ENCODE data around the gene SELENOI.
A peak's percentile ranks its signal among the peaks of the same experiment; 100 is the strongest.

SELENOI gene

DNA sequence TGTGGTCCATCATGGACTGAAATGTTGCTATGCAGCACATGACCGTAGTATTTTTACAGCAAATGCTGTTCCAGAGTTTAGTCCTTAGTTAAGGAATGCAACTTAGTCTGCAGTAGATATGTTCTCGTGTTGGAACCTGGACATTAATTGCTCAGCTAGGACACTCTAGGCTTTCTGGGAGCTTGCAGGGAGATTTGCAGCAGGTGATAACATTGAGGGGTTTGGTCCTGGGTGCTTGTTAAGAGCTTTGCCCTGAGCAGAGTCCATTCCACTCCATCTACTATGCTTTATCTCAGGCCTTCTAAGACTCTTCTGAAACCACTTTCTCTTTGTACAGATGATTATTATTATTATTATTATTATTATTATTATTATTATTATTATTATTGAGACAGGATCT, 82.9 kb downstream of the SELENOI start:
- H3K18ac ChIP-seq (ENCODE audit: low read depth in 1 of 2, low read length in 2 of 2): no peak overlapping the region
- no peak overlapping the region for H3K4ac ChIP-seq (ENCODE audit: low read depth in 1 of 2, low read length in 2 of 2)
- no peaks in the 10 kb centered on the region for H3K79me1 ChIP-seq (replicated peaks; ENCODE audit: low read length, poor library complexity, severe bottlenecking)
- WGBS: 90% methylated on average over 2 of the region's 2 CpGs
- H3K36me3 ChIP-seq (ENCODE audit: control insufficient read depth in 1 of 2, insufficient read depth in 2 of 2, low read depth in 1 of 2, low read length in 2 of 2): no peaks in the 10 kb centered on the region
- H3K23ac ChIP-seq (ENCODE audit: low read length in 2 of 2): no peak overlapping the region
- no peak for DNase-seq
- H2AK5ac ChIP-seq (ENCODE audit: low read length, severe bottlenecking): no peak overlapping the region
- H4K8ac ChIP-seq (ENCODE audit: low read length): no peak overlapping the region
- no peak overlapping the region for H3K4me3 ChIP-seq (ENCODE audit: insufficient read depth in 1 of 2, low read depth in 1 of 2, low read length in 2 of 2)
- H2BK15ac ChIP-seq (ENCODE audit: low read depth, poor library complexity, severe bottlenecking): no peak overlapping the region
- H3K9me3 ChIP-seq (ENCODE audit: control insufficient read depth, low read length): no peaks in the 10 kb centered on the region
- H3K9ac ChIP-seq (ENCODE audit: low read length): no peak overlapping the region
- no peak overlapping the region for H2BK120ac ChIP-seq (ENCODE audit: low read depth, low read length)
- H3K27me3 ChIP-seq (ENCODE audit: control insufficient read depth in 1 of 2, insufficient read depth in 1 of 2, low read length in 2 of 2): peaks cover 0 to 8% of the 10 kb centered on the region in 2 experiments
- no peak overlapping the region for H2AFZ ChIP-seq (ENCODE audit: low read depth, low read length)
- no peaks in the 10 kb centered on the region for H3K4me1 ChIP-seq (ENCODE audit: control insufficient read depth, insufficient read depth, low read depth, low read length)
- no peak overlapping the region for H4K91ac ChIP-seq (ENCODE audit: low read length)
- no peak overlapping the region for H3K14ac ChIP-seq (ENCODE audit: low read length in 2 of 2)
- H3K27ac ChIP-seq (ENCODE audit: low read length, poor library complexity, severe bottlenecking): no peak overlapping the region
- H3K4me2 ChIP-seq (ENCODE audit: low read length, poor library complexity, severe bottlenecking): no peak overlapping the region
- no peak overlapping the region for H2BK5ac ChIP-seq (ENCODE audit: low read depth, low read length, poor library complexity, severe bottlenecking)
- no peak overlapping the region for H2BK12ac ChIP-seq (ENCODE audit: low read length in 2 of 2)

DNA sequence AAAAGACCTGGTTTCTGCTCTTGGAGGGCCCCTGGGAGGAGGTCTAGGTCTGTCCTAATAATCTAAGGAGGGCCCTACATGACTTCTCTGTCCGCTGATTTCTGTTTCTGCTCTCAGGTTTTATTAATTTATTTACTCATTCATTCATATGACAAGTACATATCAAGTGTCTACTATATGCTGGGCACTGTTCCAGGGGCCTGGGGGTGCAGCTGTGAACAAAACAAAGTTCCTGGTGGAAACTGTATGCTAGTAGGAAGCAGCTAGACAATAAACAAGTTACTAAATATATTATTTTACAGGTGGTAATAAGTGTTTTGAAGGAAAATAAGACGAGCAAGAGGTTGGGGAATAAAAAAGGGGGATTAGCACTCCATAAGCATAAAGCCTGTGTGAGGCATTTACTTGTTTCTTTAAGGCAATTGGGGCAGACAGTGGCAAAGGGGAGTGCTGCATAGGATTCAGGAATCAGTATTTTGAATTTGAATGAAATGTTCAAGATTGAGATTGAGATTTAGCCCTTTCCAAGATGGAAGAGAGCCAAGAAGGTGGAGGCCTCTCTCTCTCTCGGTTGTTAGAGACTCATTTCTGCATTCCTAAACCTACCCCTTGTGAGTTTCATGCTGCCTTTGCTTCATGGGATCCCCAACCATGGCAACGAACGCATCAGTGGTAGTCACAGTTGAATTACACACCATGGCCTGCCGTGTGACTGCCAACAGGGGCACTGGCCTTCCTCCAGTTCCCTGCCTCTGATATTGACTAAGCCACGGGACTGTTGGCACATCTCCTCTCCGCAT, 84.0 kb downstream of the SELENOI start:
- Histone ChIP-seq H3K23ac (ENCODE audit: low read length in 2 of 2) (no peak overlapping the region), H3K4me3 (ENCODE audit: insufficient read depth in 1 of 2, low read depth in 1 of 2, low read length in 2 of 2) (no peak overlapping the region), H3K9ac (ENCODE audit: low read length) (no peak overlapping the region), H3K79me1 (replicated peaks; ENCODE audit: low read length, poor library complexity, severe bottlenecking) (no peaks in the 10 kb centered on the region), H3K27ac (ENCODE audit: low read length, poor library complexity, severe bottlenecking) (no peak overlapping the region), H2AK5ac (ENCODE audit: low read length, severe bottlenecking) (no peak overlapping the region), H4K91ac (ENCODE audit: low read length) (no peak overlapping the region), H3K4me2 (ENCODE audit: low read length, poor library complexity, severe bottlenecking) (no peak overlapping the region), H4K8ac (ENCODE audit: low read length) (no peak overlapping the region), H3K18ac (ENCODE audit: low read depth in 1 of 2, low read length in 2 of 2) (no peak overlapping the region), H3K36me3 (ENCODE audit: control insufficient read depth in 1 of 2, insufficient read depth in 2 of 2, low read depth in 1 of 2, low read length in 2 of 2) (no peaks in the 10 kb centered on the region), H3K4me1 (ENCODE audit: control insufficient read depth, insufficient read depth, low read depth, low read length) (no peaks in the 10 kb centered on the region), H3K9me3 (ENCODE audit: control insufficient read depth, low read length) (no peaks in the 10 kb centered on the region), H3K27me3 (ENCODE audit: control insufficient read depth in 1 of 2, insufficient read depth in 1 of 2, low read length in 2 of 2) (peaks cover 0 to 8% of the 10 kb centered on the region in 2 experiments), H2BK12ac (ENCODE audit: low read length in 2 of 2) (no peak overlapping the region), H3K4ac (ENCODE audit: low read depth in 1 of 2, low read length in 2 of 2) (no peak overlapping the region), H3K14ac (ENCODE audit: low read length in 2 of 2) (no peak overlapping the region), H2BK5ac (ENCODE audit: low read depth, low read length, poor library complexity, severe bottlenecking) (no peak overlapping the region), H2BK15ac (ENCODE audit: low read depth, poor library complexity, severe bottlenecking) (no peak overlapping the region), H2AFZ (ENCODE audit: low read depth, low read length) (no peak overlapping the region), H2BK120ac (ENCODE audit: low read depth, low read length) (no peak overlapping the region)
- WGBS: 84% methylated on average over 7 of the region's 8 CpGs
- DNase-seq: no peak

DNA sequence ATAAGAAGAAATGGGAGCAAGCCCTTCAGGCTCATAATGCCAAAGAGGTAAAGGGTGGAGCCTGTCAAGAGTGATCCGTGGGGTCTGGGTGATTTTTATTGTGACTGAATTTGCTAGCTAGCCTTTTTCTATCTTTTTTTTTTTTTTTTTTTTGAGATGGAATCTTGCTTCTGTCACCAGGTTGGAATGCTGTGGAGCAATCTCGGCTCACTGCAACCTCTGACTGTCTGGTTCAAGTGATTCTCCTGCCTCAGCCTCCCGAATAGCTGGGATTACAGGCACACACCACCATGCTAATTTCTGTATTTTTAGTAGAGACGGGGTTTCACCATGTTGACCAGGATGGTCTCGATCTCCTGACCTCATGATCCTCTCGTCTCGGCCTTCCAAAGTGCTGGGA, 84.9 kb downstream of the SELENOI start:
- Histone ChIP-seq H3K18ac (ENCODE audit: low read depth in 1 of 2, low read length in 2 of 2) (no peak overlapping the region), H2BK120ac (ENCODE audit: low read depth, low read length) (no peak overlapping the region), H4K91ac (ENCODE audit: low read length) (no peak overlapping the region), H3K23ac (ENCODE audit: low read length in 2 of 2) (no peak overlapping the region), H3K9ac (ENCODE audit: low read length) (peak overlapping the region; percentile 42), H2BK15ac (ENCODE audit: low read depth, poor library complexity, severe bottlenecking) (no peak overlapping the region), H3K27ac (ENCODE audit: low read length, poor library complexity, severe bottlenecking) (no peak overlapping the region), H3K27me3 (ENCODE audit: control insufficient read depth in 1 of 2, insufficient read depth in 1 of 2, low read length in 2 of 2) (peaks cover 0 to 8% of the 10 kb centered on the region in 2 experiments), H2BK5ac (ENCODE audit: low read depth, low read length, poor library complexity, severe bottlenecking) (no peak overlapping the region), H3K9me3 (ENCODE audit: control insufficient read depth, low read length) (no peaks in the 10 kb centered on the region), H2AFZ (ENCODE audit: low read depth, low read length) (no peak overlapping the region), H3K14ac (ENCODE audit: low read length in 2 of 2) (no peak overlapping the region), H3K4me3 (ENCODE audit: insufficient read depth in 1 of 2, low read depth in 1 of 2, low read length in 2 of 2) (no peak overlapping the region), H2BK12ac (ENCODE audit: low read length in 2 of 2) (no peak overlapping the region), H2AK5ac (ENCODE audit: low read length, severe bottlenecking) (no peak overlapping the region), H4K8ac (ENCODE audit: low read length) (no peak overlapping the region), H3K36me3 (ENCODE audit: control insufficient read depth in 1 of 2, insufficient read depth in 2 of 2, low read depth in 1 of 2, low read length in 2 of 2) (no peaks in the 10 kb centered on the region), H3K4me1 (ENCODE audit: control insufficient read depth, insufficient read depth, low read depth, low read length) (no peaks in the 10 kb centered on the region), H3K4me2 (ENCODE audit: low read length, poor library complexity, severe bottlenecking) (no peak overlapping the region), H3K79me1 (replicated peaks; ENCODE audit: low read length, poor library complexity, severe bottlenecking) (no peaks in the 10 kb centered on the region), H3K4ac (ENCODE audit: low read depth in 1 of 2, low read length in 2 of 2) (no peak overlapping the region)
- WGBS: 87% methylated on average over 7 of the region's 7 CpGs
- DNase-seq: peak; percentile 24

DNA sequence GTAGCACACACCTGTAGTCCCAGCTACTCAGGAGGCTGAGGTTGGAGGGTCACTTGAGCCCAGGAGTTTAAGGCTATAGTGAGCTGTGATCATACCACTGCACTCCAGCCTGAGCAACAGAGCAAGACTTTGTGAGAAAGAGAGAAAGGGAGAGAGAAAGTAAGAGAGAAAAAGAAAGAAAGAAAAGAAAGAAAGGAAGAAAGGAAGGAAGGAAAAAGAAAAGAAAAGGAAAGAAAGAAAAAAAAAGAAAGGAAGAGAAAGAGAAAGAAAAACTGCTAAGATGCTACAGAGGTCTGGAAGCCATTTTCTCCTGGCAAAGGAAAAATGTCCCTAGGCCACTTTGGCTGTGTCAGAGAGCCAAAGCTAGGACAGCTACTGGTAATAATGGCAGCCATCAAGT, 86.4 kb downstream of the SELENOI start:
- Histone ChIP-seq H3K4me3 (ENCODE audit: insufficient read depth in 1 of 2, low read depth in 1 of 2, low read length in 2 of 2) (no peak overlapping the region), H3K4ac (ENCODE audit: low read depth in 1 of 2, low read length in 2 of 2) (no peak overlapping the region), H2BK15ac (ENCODE audit: low read depth, poor library complexity, severe bottlenecking) (no peak overlapping the region), H3K27ac (ENCODE audit: low read length, poor library complexity, severe bottlenecking) (no peak overlapping the region), H3K18ac (ENCODE audit: low read depth in 1 of 2, low read length in 2 of 2) (no peak overlapping the region), H2BK12ac (ENCODE audit: low read length in 2 of 2) (no peak overlapping the region), H4K91ac (ENCODE audit: low read length) (no peak overlapping the region), H3K9me3 (ENCODE audit: control insufficient read depth, low read length) (no peaks in the 10 kb centered on the region), H2BK120ac (ENCODE audit: low read depth, low read length) (no peak overlapping the region), H3K4me2 (ENCODE audit: low read length, poor library complexity, severe bottlenecking) (no peak overlapping the region), H4K8ac (ENCODE audit: low read length) (no peak overlapping the region), H3K23ac (ENCODE audit: low read length in 2 of 2) (no peak overlapping the region), H3K79me1 (replicated peaks; ENCODE audit: low read length, poor library complexity, severe bottlenecking) (no peaks in the 10 kb centered on the region), H3K14ac (ENCODE audit: low read length in 2 of 2) (no peak overlapping the region), H3K36me3 (ENCODE audit: control insufficient read depth in 1 of 2, insufficient read depth in 2 of 2, low read depth in 1 of 2, low read length in 2 of 2) (no peaks in the 10 kb centered on the region), H2AFZ (ENCODE audit: low read depth, low read length) (no peak overlapping the region), H3K9ac (ENCODE audit: low read length) (no peak overlapping the region), H2AK5ac (ENCODE audit: low read length, severe bottlenecking) (no peak overlapping the region), H3K4me1 (ENCODE audit: control insufficient read depth, insufficient read depth, low read depth, low read length) (no peaks in the 10 kb centered on the region), H3K27me3 (ENCODE audit: control insufficient read depth in 1 of 2, insufficient read depth in 1 of 2, low read length in 2 of 2) (peaks cover 0 to 8% of the 10 kb centered on the region in 2 experiments), H2BK5ac (ENCODE audit: low read depth, low read length, poor library complexity, severe bottlenecking) (no peak overlapping the region)
- DNase-seq: no peak

Measured in mesenchymal stem cell (in vitro differentiated cells and primary cell).